Measurements from ENCODE around the gene DNMT3A. TPM values are rescaled to one million over a fixed set of nuclear protein-coding genes. Genes with fewer than 3 reads are reported as not detected.
A peak's percentile ranks its signal among the peaks of the same experiment; 100 is the strongest.
"Not testable (repeated sequence)": the region's sequence is repeated elsewhere in the genome, so short reads cannot be mapped to it uniquely, and the experiment has no call there.

DNMT3A gene
- polyA plus RNA-seq, 3 donors from 2014 or later = 9.4 to 15.9 (median 9.9) TPM

- peaks cover 7 to 13% (median 11%) of the 10 kb centered on the region in 3 donors for H3K36me3 Mint-ChIP-seq
- H3K4me1 Mint-ChIP-seq = peaks cover 41% of the 10 kb centered on the region in 2 donors
- H3K4me3 Mint-ChIP-seq = not testable (repeated sequence)
These were observed 69.0 kb downstream of the DNMT3A start for GRCh38 chr2:25272705-25273104.

DNA sequence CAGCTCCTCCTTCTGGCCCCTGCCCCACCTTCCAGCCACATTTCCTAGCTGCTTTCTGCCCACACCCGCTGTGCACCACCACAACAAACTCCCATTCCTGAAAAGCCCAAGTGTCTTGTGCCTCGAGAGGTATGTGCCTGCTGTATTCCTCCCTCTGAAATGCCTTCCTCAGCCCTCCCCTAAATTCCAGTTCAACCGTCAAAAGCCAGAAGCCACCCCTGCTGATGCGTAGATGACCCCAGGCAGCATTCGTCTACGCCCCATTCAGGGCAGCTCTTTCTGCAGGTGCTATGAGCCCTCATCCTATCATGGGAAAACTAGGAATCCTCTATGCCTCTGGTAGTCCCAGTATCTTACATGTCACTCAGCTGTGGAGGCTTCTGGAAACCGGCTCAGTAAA lies 71.7 kb downstream of the DNMT3A start:
- Mint-ChIP-seq H3K36me3 (peaks cover 7 to 17% (median 11%) of the 10 kb centered on the region in 3 donors), H3K4me1 (peaks cover 36 to 38% of the 10 kb centered on the region in 2 donors), H3K4me3 (no peak overlapping the region), H3K27ac (peak overlapping the region in 1 of 6 donors; percentile 34), H3K9me3 (no peaks in the 10 kb centered on the region), H3K27me3 (ENCODE audit: low read depth in 3 of 3) (no peaks in the 10 kb centered on the region)
- DNase-seq = no peak

More at GRCh38 chr2:25272705-25273104, 69.0 kb downstream of the DNMT3A start:
- H3K27me3 Mint-ChIP-seq (ENCODE audit: low read depth in 3 of 3); DNase-seq; H3K9me3 Mint-ChIP-seq: not testable (repeated sequence)
- H3K27ac Mint-ChIP-seq = peak overlapping the region; percentile 55 to 97 (median 94)

- Mint-ChIP-seq H3K9me3 (no peaks in the 10 kb centered on the region), H3K27me3 (ENCODE audit: low read depth in 3 of 3) (no peaks in the 10 kb centered on the region), H3K36me3 (peaks cover 7 to 17% (median 11%) of the 10 kb centered on the region in 3 donors), H3K27ac (peak overlapping the region in 1 of 6 donors; percentile 63), H3K4me3 (no peak overlapping the region), H3K4me1 (peaks cover 29 to 39% of the 10 kb centered on the region in 2 donors)
- DNase-seq = no peak
These were observed 72.5 kb downstream of the DNMT3A start for GRCh38 chr2:25269233-25269632.

- no peak overlapping the region for H3K4me3 Mint-ChIP-seq
- no peaks in the 10 kb centered on the region for H3K27me3 Mint-ChIP-seq (ENCODE audit: low read depth in 3 of 3)
- H3K36me3 Mint-ChIP-seq = peaks cover 7 to 17% (median 11%) of the 10 kb centered on the region in 3 donors
- no peaks in the 10 kb centered on the region for H3K9me3 Mint-ChIP-seq
- peak overlapping the region in 1 of 6 donors; percentile 46 for H3K27ac Mint-ChIP-seq
- H3K4me1 Mint-ChIP-seq = peaks cover 18 to 28% of the 10 kb centered on the region in 2 donors
- DNase-seq = no peak
These were observed 73.6 kb downstream of the DNMT3A start for GRCh38 chr2:25268139-25268538.

GRCh38 chr2:25266399-25266798 lies 75.3 kb downstream of the DNMT3A start:
- peak overlapping the region; percentile 41 to 91 (median 80) for H3K27ac Mint-ChIP-seq
- peaks cover 17 to 25% of the 10 kb centered on the region in 2 donors for H3K4me1 Mint-ChIP-seq
- no peaks in the 10 kb centered on the region for H3K9me3 Mint-ChIP-seq
- H3K4me3 Mint-ChIP-seq = peak overlapping the region in 3 of 5 donors; percentile 10 to 49 (median 48)
- peaks cover 4 to 23% (median 15%) of the 10 kb centered on the region in 3 donors for H3K36me3 Mint-ChIP-seq
- H3K27me3 Mint-ChIP-seq (ENCODE audit: low read depth in 3 of 3) = no peaks in the 10 kb centered on the region
- DNase-seq = no peak

- Mint-ChIP-seq H3K4me3 (peak overlapping the region in 2 of 5 donors; percentile 18 to 48), H3K27me3 (ENCODE audit: low read depth in 3 of 3) (no peaks in the 10 kb centered on the region), H3K27ac (peak overlapping the region; percentile 41 to 91 (median 65)), H3K36me3 (peaks cover 4 to 23% (median 15%) of the 10 kb centered on the region in 3 donors), H3K9me3 (no peaks in the 10 kb centered on the region), H3K4me1 (peaks cover 17 to 25% of the 10 kb centered on the region in 2 donors)
- peak in 2 of 3 donors; percentile 18 to 39 for DNase-seq
These were observed 75.9 kb downstream of the DNMT3A start for GRCh38 chr2:25265802-25266201.

GRCh38 chr2:25265001-25265400 lies 76.7 kb downstream of the DNMT3A start:
- Mint-ChIP-seq H3K36me3 (peaks cover 8 to 25% (median 9%) of the 10 kb centered on the region in 3 donors), H3K4me1 (peaks cover 17 to 25% of the 10 kb centered on the region in 2 donors)

DNA sequence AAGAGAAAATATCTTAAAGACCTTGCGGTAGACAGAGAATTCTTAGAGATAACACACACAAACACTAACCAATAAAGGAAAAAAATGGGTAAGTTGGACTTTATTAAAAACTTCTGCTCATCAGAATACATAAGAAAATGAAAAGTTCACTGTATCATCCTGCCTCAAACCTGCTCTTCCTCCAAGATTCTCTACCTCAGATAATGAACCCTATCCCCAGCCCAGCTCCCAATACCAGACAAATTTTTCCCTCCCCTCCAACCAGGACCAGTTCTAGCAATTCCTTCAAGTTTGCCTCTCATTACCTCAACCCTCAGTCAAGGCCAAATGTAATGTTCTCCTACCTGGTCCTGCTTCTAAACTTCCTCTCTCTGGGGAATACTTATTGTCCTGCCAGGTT lies 79.4 kb downstream of the DNMT3A start:
- DNase-seq = no peak
- Mint-ChIP-seq H3K27me3 (ENCODE audit: low read depth in 3 of 3) (no peaks in the 10 kb centered on the region), H3K36me3 (peaks cover 4 to 14% (median 4%) of the 10 kb centered on the region in 3 donors), H3K9me3 (no peaks in the 10 kb centered on the region), H3K4me1 (peaks cover 17 to 27% of the 10 kb centered on the region in 2 donors), H3K27ac (peak overlapping the region in 3 of 6 donors; percentile 8 to 50 (median 18)), H3K4me3 (no peak overlapping the region)

More at GRCh38 chr2:25265001-25265400, 76.7 kb downstream of the DNMT3A start:
- DNase-seq = no peak
- Mint-ChIP-seq H3K9me3 (no peaks in the 10 kb centered on the region), H3K4me3 (peak overlapping the region in 1 of 5 donors; percentile 46), H3K27me3 (ENCODE audit: low read depth in 3 of 3) (no peaks in the 10 kb centered on the region), H3K27ac (no peak overlapping the region)

- H3K4me1 Mint-ChIP-seq = peaks cover 0 to 6% of the 10 kb centered on the region in 2 donors
- H3K36me3 Mint-ChIP-seq = peaks cover 4 to 11% (median 4%) of the 10 kb centered on the region in 3 donors
- DNase-seq = no peak
- H3K4me3 Mint-ChIP-seq = no peak overlapping the region
- peaks cover 0 to 1% (median 0%) of the 10 kb centered on the region in 3 donors for H3K27me3 Mint-ChIP-seq (ENCODE audit: low read depth in 3 of 3)
- H3K9me3 Mint-ChIP-seq = no peaks in the 10 kb centered on the region
- no peak overlapping the region for H3K27ac Mint-ChIP-seq
These were observed 82.0 kb downstream of the DNMT3A start for GRCh38 chr2:25259737-25260124.

DNA sequence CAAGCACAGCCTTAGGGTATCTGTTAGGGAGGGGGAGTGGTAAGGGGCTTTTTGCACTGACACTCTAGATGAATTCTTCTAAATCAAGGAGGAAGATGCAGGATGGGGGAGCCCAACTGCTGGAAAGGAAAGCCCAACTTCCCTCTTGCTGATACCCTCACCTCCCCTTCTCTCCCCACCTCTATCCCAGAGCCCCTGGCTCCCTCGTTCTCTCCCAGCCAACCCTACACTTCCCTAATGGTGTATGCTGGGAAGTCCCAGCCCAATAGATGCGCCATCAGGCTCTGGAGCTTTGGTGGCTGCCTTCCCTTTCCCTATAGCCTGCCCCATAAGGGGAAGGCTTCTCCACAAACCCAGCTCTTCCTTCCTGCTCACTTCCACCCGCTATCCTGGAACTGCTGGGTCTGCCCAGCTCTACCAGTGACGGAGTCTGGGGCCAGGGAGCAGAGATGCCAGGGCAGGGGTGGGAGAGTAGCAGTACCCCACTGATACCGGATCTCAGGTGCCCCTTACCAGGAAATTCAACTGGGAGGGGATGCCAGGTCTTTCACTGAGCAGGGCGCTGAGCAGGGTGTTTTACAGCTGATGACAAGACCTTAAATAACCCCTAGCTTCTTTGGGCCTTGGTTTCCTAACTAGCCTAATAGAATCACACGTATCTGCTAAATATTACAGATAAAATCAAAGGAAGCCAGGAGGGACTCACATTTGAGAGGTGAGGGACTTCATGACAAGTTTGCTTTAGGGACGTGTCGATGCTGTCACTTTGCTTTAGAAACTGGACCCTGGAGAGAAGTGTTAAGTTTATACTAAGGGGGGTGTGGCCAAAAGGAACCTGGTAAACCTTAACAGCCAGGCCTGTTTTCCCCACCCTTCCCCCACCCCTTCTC lies 82.6 kb downstream of the DNMT3A start:
- no peak for DNase-seq
- peaks cover 0 to 5% of the 10 kb centered on the region in 2 donors for H3K4me1 Mint-ChIP-seq
- peaks cover 4 to 11% (median 4%) of the 10 kb centered on the region in 3 donors for H3K36me3 Mint-ChIP-seq
- no peak overlapping the region for H3K27ac Mint-ChIP-seq
- H3K27me3 Mint-ChIP-seq (ENCODE audit: low read depth in 3 of 3) = peaks cover 0 to 1% (median 0%) of the 10 kb centered on the region in 3 donors
- H3K9me3 Mint-ChIP-seq = no peaks in the 10 kb centered on the region
- no peak overlapping the region for H3K4me3 Mint-ChIP-seq

- H3K36me3 Mint-ChIP-seq = peaks cover 4 to 11% (median 4%) of the 10 kb centered on the region in 3 donors
- DNase-seq = no peak
- H3K9me3 Mint-ChIP-seq = no peaks in the 10 kb centered on the region
- peak overlapping the region in 2 of 6 donors; percentile 9 to 28 for H3K27ac Mint-ChIP-seq
- peaks cover 0 to 1% (median 0%) of the 10 kb centered on the region in 3 donors for H3K27me3 Mint-ChIP-seq (ENCODE audit: low read depth in 3 of 3)
- H3K4me3 Mint-ChIP-seq = no peak overlapping the region
- H3K4me1 Mint-ChIP-seq = peaks cover 1 to 6% of the 10 kb centered on the region in 2 donors
These were observed 83.5 kb downstream of the DNMT3A start for GRCh38 chr2:25257931-25258846.

- Mint-ChIP-seq H3K27ac (peak overlapping the region in 1 of 6 donors; percentile 35), H3K4me1 (peaks cover 8 to 10% of the 10 kb centered on the region in 2 donors), H3K4me3 (no peak overlapping the region), H3K9me3 (no peaks in the 10 kb centered on the region), H3K36me3 (peaks cover 2 to 5% (median 4%) of the 10 kb centered on the region in 3 donors), H3K27me3 (ENCODE audit: low read depth in 3 of 3) (peaks cover 0 to 1% (median 0%) of the 10 kb centered on the region in 3 donors)
- DNase-seq = no peak
These were observed 84.6 kb downstream of the DNMT3A start for GRCh38 chr2:25257032-25257552.

DNA sequence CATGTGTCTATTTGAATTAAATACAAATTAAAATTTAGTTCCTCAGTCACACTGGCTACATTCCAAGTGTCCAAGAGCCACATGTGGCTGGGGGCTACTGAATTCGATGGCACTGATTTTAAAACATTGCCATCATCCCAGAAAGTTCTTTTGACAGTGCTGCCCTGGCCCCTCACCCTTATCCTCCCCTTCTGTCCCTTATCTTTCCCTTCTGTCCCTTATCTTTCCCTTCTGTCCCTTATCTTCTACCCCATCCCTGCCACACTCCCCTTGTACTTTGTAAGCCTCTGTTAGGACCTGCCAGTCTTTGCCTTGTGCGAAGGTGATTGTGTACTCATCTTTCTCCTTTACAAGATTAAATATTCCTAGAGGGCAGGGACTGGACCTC lies 85.2 kb downstream of the DNMT3A start:
- Mint-ChIP-seq H3K9me3 (no peaks in the 10 kb centered on the region), H3K36me3 (peaks cover 0 to 4% (median 4%) of the 10 kb centered on the region in 3 donors), H3K4me1 (peaks cover 8 to 11% of the 10 kb centered on the region in 2 donors), H3K4me3 (peak overlapping the region in 1 of 5 donors; percentile 12), H3K27me3 (ENCODE audit: low read depth in 3 of 3) (peaks cover 0 to 1% (median 0%) of the 10 kb centered on the region in 3 donors), H3K27ac (peak overlapping the region in 1 of 6 donors; percentile 6)
- DNase-seq = no peak

Measured in immature natural killer cell (primary cell).